Activated CD8-positive, alpha-beta T cell treated with anti-CD3 and anti-CD28 coated beads for 36 hours (primary cell): ENCODE data around the gene ECSIT. TPM values are rescaled to one million over a fixed set of nuclear protein-coding genes. Genes with fewer than 3 reads are reported as not detected.

ENCODE experiments used
- ATAC-seq: fragments of 200-7000 bp; cut with Tn5 transposase; one replicate; pipeline ENCODE4 v1.10.0; 2021; ENCODE audit warnings: mild to moderate bottlenecking, moderate library complexity
- CTCF ChIA-PET: fragments of 350-600 bp; sonication (Branson Sonifier 250); formaldehyde crosslinking; loops from one replicate; lab custom pipeline; 2021; ENCODE audit warnings: antibody characterized with exemption; lab: Charles Lee
- POLR2A ChIA-PET: fragments of 350-600 bp; sonication (Branson Sonifier 250); formaldehyde crosslinking; loops from one replicate; lab custom pipeline; 2021; ENCODE audit warnings: antibody characterized with exemption; lab: Charles Lee
- DNase-seq: peaks from one replicate; pipeline ENCODE4 v3.0.0-alpha.2; 2020
- H3K27ac Mint-ChIP-seq: one replicate; pipeline ENCODE4 v1.8.0; 2021; ENCODE audit warnings: mild to moderate bottlenecking, mixed read lengths
- H3K27me3 Mint-ChIP-seq: one replicate; pipeline ENCODE4 v1.8.0; 2021; ENCODE audit warnings: mixed read lengths
- H3K36me3 Mint-ChIP-seq: one replicate; pipeline ENCODE4 v1.8.0; 2021; ENCODE audit warnings: low read depth, mixed read lengths
- H3K4me1 Mint-ChIP-seq: one replicate; pipeline ENCODE4 v1.8.0; 2021; ENCODE audit warnings: low read depth, mixed read lengths
- H3K4me3 Mint-ChIP-seq: one replicate; pipeline ENCODE4 v1.8.0; 2021; ENCODE audit warnings: mild to moderate bottlenecking, moderate library complexity, mixed read lengths
- H3K9me3 Mint-ChIP-seq: one replicate; pipeline ENCODE4 v1.8.0; 2021; ENCODE audit warnings: mixed read lengths
- intact Hi-C: fragments of 100-400 bp; cut with micrococcal nuclease; formaldehyde crosslinking; loops from one replicate; pipeline ENCODE4 v1.10.0; 2022
- total RNA-seq, 2 experiments: library from RNA; stranded (reverse); gene quantifications; one replicate each; pipeline ENCODE4 v1.2.3, GENCODE V29; 2021
- TF ChIP-seq, protein P1 (sequence below): fragments of 200-600 bp; IDR thresholded peaks from one replicate; pipeline ENCODE4 v1.8.0; 2022; ENCODE audit warnings: antibody characterized with exemption, mild to moderate bottlenecking

The ECSIT gene
- total RNA-seq, 2 experiments from 2014 or later: 51.2 to 53.9 TPM

DNA sequence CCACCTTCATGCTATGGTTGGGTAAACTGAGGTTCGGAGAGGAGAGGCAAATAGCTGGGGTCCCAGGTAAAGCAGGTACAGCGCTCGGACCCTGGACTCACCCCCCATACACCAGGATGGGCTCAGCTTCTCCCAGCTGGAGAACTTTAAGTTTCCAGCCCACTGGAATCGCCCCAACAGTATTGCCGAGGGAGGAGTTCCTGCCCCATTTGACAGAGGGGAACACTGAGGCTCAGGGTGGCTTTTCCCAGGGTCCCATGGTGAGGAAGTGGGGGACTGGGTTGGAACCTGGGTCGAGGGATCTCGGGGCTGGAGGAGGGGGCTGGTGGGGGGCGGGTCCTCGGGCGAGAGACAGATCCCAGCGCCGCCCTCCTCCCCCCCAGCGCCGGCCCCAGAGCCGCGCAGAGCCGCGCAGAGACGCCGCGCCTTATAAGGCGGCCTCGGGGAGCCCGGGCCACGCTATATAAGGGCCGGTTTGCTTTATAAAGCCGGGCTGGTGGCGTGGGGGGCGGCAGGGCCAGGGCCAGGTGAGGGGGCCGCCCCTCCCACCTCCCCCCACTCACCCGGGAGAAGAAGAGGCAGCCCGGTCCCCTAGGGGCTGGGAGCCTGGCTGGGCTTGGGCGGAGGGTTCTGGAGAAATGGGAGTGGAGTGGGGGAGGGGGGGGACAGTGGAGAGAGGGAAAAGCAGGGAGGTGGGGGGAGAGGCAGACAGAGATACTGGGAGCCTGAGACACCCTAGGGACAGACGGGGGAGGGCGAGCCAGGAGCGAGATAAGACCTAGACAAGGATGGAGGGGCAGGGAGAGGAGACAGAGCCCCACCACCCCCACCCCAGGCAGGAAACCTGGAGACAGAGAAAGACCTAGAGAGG is 10.8 kb upstream of the ECSIT start:
- TF ChIP-seq, protein P1, sequence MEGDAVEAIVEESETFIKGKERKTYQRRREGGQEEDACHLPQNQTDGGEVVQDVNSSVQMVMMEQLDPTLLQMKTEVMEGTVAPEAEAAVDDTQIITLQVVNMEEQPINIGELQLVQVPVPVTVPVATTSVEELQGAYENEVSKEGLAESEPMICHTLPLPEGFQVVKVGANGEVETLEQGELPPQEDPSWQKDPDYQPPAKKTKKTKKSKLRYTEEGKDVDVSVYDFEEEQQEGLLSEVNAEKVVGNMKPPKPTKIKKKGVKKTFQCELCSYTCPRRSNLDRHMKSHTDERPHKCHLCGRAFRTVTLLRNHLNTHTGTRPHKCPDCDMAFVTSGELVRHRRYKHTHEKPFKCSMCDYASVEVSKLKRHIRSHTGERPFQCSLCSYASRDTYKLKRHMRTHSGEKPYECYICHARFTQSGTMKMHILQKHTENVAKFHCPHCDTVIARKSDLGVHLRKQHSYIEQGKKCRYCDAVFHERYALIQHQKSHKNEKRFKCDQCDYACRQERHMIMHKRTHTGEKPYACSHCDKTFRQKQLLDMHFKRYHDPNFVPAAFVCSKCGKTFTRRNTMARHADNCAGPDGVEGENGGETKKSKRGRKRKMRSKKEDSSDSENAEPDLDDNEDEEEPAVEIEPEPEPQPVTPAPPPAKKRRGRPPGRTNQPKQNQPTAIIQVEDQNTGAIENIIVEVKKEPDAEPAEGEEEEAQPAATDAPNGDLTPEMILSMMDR: no peak
- ChIA-PET CTCF (no interaction called here), POLR2A (interaction anchor here (1.3 kb wide), 1 partner anchor 39 kb away, joined by 3 read pairs; no protein-coding TSS in a partner anchor)
- DNase-seq (no peak), ATAC-seq (no peak)
- no peaks in the 10 kb centered on the region for H3K9me3 Mint-ChIP-seq
- H3K4me3 Mint-ChIP-seq: no peak overlapping the region
- no peaks in the 10 kb centered on the region for H3K36me3 Mint-ChIP-seq
- intact Hi-C loops: no loop called here
- H3K27ac Mint-ChIP-seq: no peak overlapping the region
- H3K4me1 Mint-ChIP-seq: peaks cover 13% of the 10 kb centered on the region
- H3K27me3 Mint-ChIP-seq: peaks cover 19% of the 10 kb centered on the region

DNA sequence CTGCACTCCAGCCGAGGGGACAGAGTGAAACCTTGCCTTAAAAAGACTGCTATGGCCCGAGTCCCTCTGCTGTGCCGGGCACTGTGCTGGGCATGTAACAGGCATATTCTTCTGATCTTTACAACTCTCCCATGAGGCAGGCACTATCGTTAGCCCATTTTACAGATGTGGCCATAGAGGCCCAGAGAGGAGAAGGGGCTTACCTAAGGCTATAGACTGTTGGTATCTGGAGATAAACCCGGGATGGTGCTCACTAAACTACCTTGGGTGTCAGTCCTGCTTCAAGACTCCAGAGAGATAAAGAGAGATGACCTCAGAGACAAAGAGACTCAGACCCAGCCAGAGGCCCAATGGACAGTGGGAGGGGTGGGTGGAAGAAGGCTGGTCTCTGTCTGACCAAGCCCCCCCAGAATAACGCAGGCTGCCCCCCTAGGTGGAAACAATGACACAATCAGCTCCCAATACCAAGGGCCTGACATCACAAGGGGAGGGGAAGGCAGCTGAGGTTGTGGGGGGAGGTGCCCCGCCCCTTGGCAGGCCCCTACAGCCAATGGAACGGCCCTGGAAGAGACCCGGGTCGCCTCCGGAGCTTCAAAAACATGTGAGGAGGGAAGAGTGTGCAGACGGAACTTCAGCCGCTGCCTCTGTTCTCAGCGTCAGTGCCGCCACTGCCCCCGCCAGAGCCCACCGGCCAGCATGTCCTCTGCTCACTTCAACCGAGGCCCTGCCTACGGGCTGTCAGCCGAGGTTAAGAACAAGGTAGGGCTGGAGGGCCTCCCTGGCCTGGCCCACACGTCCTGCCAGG is 9.5 kb upstream of the ECSIT start, which contains the start of gene CNN1:
TSS of gene CNN1 (plus strand) at position 620 of the 805 bp plus-strand sequence. CDS start at position 697, 77 bp downstream.
- H3K27me3 Mint-ChIP-seq: peaks cover 19% of the 10 kb centered on the region
- H3K36me3 Mint-ChIP-seq: no peaks in the 10 kb centered on the region
- ATAC-seq (no peak), DNase-seq (peak; percentile 28)
- POLR2A ChIA-PET: interaction anchor here (0.6 to 1.3 kb wide), 2 partner anchors 40 to 1710 kb away, joined by 3 to 4 read pairs; partner anchors contain the start of gene UBL5
- intact Hi-C loops: no loop called here
- peaks cover 15% of the 10 kb centered on the region for H3K4me1 Mint-ChIP-seq
- CTCF ChIA-PET: interaction anchor here (0.8 kb wide), 1 partner anchor 10 kb away, joined by 3 read pairs; the partner anchor contains the start of gene ECSIT
- H3K27ac Mint-ChIP-seq: no peak within 1 kb of the TSS
- no peaks in the 10 kb centered on the region for H3K9me3 Mint-ChIP-seq
- H3K4me3 Mint-ChIP-seq: no peak within 1 kb of the TSS
- TF ChIP-seq, protein P1: no peak

DNA sequence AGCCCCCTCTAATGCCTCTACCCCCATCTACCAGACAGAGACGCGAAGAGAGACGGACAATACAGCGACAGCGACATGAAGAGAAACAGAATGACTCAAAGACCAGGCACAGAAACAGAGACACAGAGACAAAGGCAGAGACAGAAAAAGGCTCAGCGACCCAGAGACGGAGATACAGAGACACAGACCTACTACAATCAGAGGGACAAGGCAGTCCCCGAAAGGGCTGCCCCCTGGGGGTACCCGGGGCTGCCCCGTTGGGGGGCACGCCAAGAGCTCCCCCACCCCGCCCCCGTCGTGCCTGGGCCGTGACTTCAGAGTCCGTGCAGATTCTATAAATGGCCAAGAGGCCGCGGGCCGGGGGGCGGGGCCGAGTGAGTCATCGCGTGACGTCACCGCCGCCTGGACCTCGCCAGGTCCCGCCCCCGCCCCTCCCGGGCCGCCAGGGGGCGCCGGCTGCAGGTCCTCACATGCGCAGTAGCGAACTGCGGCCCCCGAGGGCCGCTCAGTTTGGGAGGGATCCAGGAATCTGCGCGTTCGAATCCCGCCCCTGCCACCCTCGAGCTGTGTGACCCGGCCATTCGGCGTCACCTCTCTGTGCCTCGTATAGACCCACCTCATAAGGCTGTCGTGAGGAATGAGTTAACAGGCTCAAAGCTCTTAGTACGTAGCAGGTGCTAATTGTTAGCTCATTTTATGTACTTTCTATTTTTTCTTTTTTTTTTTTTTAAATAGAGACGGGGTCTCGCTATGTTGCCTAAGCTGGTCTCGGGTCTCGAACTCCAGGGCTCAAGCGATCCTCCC is 7.1 kb upstream of the ECSIT start:
- no peaks in the 10 kb centered on the region for H3K36me3 Mint-ChIP-seq
- CTCF ChIA-PET: interaction anchor here (0.7 to 2.1 kb wide), 20 partner anchors 9 to 155 kb away, joined by 3 to 12 read pairs (median 4); partner anchors contain the start of gene ELOF1
- peaks cover 19% of the 10 kb centered on the region for H3K27me3 Mint-ChIP-seq
- DNase-seq (peak; percentile 93), ATAC-seq (peak; percentile 81)
- H3K4me3 Mint-ChIP-seq: peak overlapping the region; percentile 46
- peak overlapping the region; percentile 76 for H3K27ac Mint-ChIP-seq
- peaks cover 26% of the 10 kb centered on the region for H3K4me1 Mint-ChIP-seq
- no peaks in the 10 kb centered on the region for H3K9me3 Mint-ChIP-seq
- POLR2A ChIA-PET: interaction anchor here (0.6 to 0.7 kb wide), 3 partner anchors 38 to 270 kb away, joined by 3 to 4 read pairs (median 3); no protein-coding TSS in a partner anchor
- intact Hi-C loops: no loop called here
- TF ChIP-seq, protein P1: peak; percentile 91

DNA sequence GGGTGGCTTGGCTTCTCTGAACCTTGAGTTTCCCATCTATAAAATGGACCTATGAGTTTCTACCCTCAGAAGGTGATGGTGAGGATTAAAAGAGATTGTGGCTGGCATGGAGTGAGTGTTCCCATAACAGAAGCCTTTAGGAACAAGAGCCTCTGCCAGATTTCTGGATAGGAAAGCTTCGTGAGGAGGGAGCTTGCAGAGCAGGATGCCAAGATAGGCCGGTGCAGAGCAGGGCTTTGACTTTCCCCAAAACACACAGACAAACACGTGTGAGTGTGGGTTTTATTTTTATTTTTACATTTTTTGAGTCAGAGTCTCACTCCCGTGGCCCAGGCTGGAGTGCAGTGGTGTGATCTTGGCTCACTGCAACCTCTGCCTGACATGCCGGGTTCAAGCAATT is 6.0 kb upstream of the ECSIT start:
- DNase-seq: no peak
- Mint-ChIP-seq H3K4me1 (peaks cover 26% of the 10 kb centered on the region), H3K27me3 (peaks cover 14% of the 10 kb centered on the region), H3K9me3 (no peaks in the 10 kb centered on the region), H3K36me3 (no peaks in the 10 kb centered on the region), H3K4me3 (no peak overlapping the region), H3K27ac (no peak overlapping the region)
- intact Hi-C loops: no loop called here
- ATAC-seq: no peak
- POLR2A ChIA-PET: no interaction called here
- CTCF ChIA-PET: interaction anchor here (1.4 to 2.1 kb wide), 2 partner anchors 17 to 26 kb away, joined by 3 to 7 read pairs; no protein-coding TSS in a partner anchor
- TF ChIP-seq, protein P1: no peak
